Skin epidermis (tissue), 12 donors: ENCODE results near the gene IKZF1.

Experiments
- H3K27ac ChIP-seq, 21 experiments: fragments of 200-600 bp; sonication (generic) in 11 of 21; one replicate each; pipeline ENCODE4 v1.5.0; 2020; ENCODE audit warnings: mild to moderate bottlenecking in 3 of 21, inconsistent platforms in 2 of 21, moderate library complexity in 2 of 21
- H3K4me3 ChIP-seq, 7 experiments: fragments of 200-600 bp; sonication (generic) in 2 of 7; one replicate each; pipeline ENCODE4 v1.5.0; 2020; ENCODE audit warnings: inconsistent platforms in 2 of 7, mild to moderate bottlenecking in 2 of 7, moderate library complexity in 1 of 7

The IKZF1 gene

DNA sequence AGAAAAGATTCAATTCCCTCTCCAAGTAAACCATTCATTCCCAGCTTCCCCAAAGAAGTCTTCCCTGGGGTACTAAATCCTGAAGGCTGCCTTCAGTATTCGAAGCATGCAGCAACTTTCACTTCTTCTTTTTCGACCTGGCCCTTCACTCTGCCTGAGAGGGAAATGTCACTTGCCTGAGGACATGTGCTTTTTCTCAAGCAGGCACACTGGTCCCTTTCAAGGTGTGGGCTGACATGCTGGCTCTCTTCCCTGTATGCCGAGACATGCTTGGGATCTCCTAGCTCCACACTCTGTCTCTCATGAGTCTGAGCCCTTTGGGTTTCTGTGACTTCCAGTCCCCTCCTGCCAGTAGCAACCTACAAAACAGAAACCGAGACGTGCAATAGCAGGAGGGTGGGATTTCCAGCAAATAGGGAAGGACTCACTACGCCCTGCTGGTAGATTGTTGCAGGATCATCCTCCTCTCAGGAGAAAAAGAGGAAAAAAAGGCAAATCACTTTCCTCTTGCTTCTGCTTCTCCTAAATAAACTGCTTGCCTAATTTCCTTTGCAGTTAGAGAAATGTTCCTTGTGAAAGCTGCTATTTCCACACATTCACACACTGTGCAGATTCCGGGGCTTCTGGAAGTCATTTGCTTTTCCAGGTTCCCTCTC, 112.1 kb downstream of the IKZF1 start:
- H3K4me3 ChIP-seq, result no peak overlapping the region
- H3K27ac ChIP-seq, result peak overlapping the region in 2 of 21 experiments; percentile 53 to 58

DNA sequence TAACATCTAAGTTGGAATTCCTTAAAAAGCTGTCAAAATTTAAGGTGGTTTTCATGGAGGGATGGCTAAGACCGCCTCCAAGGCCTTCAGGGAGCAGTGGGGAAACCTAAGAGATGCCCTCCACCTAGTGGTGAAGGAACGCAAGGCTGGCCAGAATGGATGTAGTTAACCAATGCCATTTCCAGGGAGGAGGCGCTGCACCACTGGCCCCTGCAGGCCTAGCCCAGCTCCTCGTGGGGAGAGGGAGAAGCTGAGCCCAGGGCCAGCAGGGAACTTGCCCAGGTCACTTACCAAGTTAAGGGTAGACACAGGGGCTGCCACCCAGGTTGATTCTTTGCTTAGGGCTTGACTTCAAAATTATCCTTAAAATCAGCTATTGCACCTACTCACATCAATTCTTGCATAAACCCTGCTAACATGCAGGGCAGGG, 113.6 kb downstream of the IKZF1 start:
- Histone ChIP-seq H3K27ac (no peak overlapping the region), H3K4me3 (no peak overlapping the region)

DNA sequence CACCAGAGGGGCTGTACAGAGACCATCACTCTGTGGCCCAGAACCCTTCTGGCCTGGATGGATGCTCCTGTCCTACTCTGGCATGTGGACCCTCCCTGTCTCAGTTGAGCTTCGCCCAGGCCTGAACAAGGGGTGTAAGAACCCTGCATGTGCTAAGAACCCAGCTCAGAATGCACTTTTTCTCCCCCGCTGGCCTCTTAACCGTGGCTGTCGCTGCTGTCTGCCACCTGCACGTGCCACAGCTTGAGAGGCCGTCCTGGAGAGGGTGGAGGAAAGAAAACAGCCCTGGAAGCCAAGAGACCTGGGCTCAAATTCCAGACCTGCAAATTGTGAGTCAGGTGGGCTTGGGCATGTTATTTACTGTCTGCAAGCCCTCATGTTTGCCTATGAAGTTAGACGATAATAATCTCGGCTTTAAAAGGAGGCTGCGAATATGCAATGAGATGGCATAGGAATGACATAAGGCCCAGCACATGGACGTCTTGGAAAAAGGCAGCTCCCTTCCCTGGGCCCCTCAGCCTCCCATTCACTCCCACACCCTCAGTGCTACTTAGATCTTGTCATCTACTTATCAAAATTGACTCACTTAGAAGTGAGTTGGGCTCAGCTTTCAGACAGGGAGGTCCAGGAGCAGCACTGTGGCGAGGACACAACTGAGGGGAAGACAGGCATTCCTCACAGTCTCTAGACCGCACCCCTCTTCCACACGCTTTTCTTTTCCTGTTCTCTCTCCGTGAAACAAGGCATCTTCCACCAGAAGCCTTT, 114.2 kb downstream of the IKZF1 start:
- H3K4me3 ChIP-seq, result no peak overlapping the region
- no peak overlapping the region for H3K27ac ChIP-seq

DNA sequence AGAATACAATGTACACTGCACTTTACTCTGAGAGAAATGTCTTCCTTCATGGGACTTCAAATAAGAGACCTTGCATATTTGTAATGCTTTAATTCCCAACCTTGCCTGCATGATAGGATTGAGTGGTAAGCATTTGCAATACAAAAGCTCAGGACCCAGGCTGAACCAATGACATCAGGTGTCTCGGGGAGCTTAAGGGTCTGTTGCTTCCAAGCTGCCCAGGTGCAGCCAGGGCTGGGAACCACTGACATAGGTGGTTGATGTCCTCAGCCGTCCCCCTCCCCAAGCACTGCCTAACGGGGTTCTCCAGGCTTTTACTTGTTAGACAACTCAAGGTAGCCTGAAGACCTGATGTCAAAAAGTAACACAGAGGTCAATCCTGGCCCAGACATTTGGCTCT, 116.5 kb downstream of the IKZF1 start:
- Histone ChIP-seq H3K4me3 (no peak overlapping the region), H3K27ac (no peak overlapping the region)

DNA sequence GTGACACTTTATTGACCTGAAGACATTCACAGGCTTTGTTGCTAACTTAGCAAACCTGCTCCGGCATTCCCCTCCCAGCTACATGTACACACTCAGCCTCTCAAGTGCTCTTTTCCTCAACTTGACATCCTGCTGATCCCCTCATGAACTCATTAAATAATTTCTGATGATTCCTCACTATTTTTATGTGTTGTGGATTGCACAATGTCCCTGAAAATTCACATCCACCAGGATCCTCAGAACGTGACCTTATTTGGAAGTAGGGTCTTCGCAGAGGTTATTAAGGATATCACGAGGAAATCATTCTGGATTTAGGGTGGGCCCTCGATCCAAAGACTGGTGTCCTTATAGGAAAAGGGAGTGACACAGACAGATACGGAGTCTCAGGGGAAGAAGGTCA, 118.3 kb downstream of the IKZF1 start:
- H3K27ac ChIP-seq, result no peak overlapping the region
- H3K4me3 ChIP-seq, result no peak overlapping the region

DNA sequence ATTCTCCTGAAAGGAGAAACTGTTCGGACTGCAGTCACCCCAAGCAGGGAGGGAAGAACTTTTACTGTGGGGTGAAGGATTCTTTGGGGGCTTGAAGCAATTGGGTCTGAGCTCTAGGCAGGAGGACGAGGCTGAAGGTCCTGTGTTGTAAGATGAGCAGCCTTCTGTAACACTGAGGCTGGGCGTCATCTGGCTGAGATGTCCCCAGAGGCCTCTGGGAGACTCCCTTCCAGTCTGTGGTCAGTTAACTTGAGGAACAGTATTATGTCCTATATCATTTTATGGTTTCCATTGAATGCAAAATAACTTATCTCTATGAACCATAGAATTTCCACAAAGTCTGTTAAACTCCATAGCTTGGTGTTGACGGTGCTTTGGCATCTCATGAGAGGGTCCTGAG, 119.3 kb downstream of the IKZF1 start:
- Histone ChIP-seq H3K4me3 (no peak overlapping the region), H3K27ac (no peak overlapping the region)

DNA sequence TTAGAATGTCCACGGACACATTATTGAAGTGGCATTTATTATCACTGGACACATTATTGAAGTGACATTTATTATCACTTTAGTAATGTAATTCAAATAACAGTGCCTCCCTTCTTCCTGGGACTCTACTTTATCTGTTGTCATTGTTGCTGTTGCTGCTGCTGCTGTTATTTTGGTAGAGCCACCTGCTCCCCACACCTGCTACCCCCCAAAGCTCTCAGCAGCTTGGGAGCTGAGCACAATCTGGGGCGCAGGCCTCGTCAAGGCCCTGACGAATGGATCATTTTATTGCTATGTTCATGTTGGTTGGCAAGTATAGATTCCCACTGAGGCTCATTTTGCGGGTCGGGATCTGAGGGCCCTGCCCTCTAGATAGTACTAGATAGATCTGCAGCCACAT, 120.8 kb downstream of the IKZF1 start:
- Histone ChIP-seq H3K27ac (no peak overlapping the region), H3K4me3 (no peak overlapping the region)

DNA sequence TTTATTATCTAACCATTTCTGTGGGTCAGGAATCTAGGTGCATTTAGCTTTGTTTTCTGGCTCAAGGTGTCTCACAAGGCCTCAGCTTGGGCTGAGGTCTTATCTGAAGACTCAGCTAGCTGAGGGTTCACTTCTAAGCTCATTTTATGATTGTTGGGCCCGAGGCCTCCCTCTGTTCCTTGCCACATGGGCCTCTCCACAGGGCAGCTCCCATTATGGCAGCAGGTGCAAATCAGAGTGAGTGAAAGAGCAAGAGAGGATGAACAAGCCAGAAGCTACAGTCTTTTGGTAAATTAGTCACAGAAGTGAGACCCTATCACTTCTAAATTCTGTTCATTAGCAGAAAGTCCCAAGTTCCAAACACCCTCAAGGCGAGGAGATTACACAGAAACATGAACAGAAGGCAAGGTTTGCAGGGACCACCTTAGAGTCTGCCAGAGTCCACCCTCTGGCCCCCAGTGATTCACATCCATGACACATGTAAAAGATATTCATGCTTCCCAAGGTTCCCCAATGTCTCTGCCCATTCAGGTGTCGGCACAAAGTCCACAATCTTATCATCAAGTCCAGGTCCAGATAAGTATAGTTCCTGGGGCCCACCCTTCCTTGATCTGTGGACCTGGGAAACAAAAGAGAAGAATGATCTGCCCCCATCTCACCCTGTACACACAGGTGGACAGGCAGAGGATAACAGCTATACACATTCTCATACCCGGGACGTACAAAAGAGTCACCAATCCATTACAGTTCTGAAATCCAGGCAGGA, 121.9 kb downstream of the IKZF1 start:
- H3K4me3 ChIP-seq, result no peak overlapping the region

DNA sequence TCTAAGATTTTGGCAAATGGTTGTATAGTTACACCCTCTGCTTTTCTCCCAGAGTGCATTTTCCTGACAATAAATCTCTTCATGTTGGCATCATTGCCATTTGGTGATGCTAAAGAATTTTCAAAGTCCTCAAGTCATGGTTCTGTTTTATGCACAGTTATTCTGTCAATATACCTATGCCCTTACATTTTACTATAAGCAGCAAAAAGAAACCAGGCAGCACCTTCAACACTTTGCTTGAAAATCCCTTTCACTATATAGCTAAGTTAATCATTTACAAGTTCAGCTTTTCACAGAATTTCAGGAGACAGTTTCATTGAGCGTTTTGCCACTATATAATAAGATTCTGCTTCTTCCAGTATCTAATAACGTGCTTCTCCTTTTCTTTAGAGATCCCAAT, 123.0 kb downstream of the IKZF1 start:
- Histone ChIP-seq H3K27ac (no peak overlapping the region), H3K4me3 (no peak overlapping the region)

More for the DNA sequence above, 121.9 kb downstream of the IKZF1 start:
- H3K27ac ChIP-seq, result no peak overlapping the region

DNA sequence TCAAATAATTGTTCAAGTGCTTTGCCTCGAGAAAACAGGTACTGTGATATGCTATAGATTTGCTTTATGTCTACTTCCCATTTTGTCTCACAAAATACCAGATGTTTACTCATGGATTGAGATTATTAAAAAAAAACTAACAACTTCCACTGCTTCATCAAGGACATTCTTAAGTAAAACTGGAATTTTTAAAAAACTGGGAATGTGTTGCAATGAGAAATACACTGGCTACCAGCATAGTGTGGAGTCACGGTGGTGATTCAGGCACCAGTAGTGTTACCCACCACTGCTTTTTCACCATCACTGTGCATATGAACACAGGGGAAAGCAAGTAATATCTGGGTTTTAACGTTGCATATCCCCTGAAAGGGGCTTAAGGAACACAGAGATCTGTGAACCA, 124.4 kb downstream of the IKZF1 start:
- H3K4me3 ChIP-seq, result no peak overlapping the region
- H3K27ac ChIP-seq, result no peak overlapping the region

DNA sequence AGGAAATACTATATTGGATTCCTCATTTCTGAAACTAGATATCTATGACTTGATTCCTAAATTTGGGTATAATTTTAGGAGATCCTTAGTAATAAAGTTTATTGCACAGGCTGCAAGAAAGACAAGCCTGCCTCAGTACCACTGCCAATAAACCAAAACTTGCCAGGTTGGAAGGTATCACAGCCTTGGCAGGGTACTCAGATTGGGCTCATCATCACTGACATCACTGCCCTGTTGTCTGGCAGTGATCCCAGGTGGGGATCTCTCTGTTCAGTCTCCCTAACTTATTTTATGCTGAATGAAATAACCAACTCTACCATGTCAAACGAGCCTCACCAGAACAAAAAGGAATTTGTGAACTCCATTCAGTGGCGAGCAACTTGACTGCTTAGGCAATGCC, 126.8 kb downstream of the IKZF1 start:
- Histone ChIP-seq H3K27ac (no peak overlapping the region), H3K4me3 (no peak overlapping the region)

DNA sequence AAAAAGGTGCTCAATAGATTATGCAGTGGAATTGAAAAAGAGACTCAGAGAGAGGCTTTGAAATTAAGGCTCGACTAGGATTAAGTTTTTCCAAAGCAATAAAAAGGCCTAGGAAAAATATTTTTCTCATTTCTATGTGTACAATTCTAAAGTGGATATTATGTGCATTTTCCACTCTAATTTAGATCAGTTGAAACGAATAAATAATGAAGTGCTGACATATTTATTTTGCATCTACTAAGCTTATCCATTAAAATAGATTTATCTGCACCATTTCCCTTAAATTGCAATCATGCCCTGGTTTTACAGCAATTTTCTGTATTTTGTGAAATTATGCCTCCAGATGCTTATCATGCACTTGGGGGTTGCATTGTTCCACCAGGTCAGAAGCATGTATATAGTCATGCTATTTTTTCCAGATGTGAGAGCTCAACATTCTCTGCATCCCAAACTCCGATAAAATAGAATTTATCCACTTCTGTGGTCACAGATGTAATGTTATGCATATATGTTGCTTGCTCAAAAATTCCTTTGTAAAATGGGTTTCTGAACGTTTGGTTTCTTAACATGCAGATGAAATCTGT, 127.3 kb downstream of the IKZF1 start:
- Histone ChIP-seq H3K27ac (no peak overlapping the region), H3K4me3 (no peak overlapping the region)

DNA sequence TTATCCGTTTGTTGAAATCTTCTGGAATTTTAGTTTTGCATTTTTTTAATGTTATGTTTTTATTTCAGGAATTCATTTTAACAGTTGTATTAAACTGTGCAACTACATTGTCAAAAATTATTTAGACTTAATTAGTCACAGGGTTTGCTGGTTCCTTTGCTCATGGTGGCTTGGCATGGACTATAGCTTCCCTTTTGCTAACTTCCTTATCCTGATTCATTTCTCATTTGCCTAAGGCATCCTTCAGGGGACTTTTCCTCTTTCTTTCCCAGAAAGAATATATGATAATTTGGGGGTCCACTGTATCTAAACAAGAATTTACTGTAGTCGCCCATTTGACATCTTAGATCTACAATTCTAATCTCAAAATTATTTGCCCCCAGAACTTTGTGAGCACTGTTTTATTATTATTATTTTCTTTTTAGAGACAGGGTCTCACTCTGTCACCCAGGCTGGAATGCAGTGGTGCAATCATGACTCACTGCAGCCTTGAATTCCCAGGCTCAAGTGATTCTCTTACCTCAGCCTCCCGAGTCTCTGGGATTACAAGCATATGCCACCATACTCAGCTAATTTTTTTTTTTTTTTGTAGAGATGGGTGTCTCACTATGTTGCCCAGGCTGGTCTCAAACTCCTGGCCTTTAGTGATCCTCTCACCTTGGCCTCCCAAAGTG, 131.8 kb downstream of the IKZF1 start:
- H3K27ac ChIP-seq, result no peak overlapping the region
- H3K4me3 ChIP-seq, result no peak overlapping the region

DNA sequence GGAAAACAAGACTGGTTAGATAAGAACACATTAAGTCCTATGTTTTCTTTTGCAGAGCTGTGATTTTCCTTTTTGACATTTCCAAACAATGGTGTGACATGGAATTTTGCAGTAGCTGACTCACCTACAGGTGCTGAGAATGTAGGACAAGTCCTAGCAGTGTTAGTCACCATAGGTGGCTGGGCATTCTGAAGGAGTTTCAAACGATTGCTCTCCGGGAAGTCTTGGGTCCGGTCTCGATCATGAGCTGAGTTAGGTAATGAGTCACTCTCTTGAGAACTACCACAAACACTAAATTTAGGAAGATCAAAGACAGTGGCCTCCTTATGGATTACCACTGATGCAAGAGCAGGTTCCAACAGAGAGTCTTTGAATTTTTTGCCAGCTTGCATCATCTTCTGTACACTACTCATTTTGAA, 142.0 kb downstream of the IKZF1 start:
- H3K27ac ChIP-seq, result peak overlapping the region in 1 of 21 experiments; percentile 14

DNA sequence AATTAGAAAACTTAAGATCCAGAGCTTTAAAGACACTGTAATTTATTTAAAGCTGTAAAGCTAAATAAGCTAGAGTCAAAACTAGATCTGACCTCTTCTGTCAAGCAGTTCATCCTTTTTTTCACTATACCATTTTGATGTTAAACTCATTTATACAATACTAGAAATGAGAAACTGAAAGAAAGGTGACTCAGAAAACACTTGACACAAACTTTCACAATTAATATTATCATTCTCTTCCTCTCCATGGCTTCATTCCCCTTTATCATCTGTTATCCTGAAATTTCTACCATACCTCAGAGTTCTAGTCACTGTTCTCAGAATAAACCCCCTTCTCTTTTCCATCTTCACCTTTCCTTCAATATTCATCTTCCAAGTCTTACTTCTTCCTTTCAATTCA, 144.3 kb downstream of the IKZF1 start:
- Histone ChIP-seq H3K27ac (no peak overlapping the region), H3K4me3 (no peak overlapping the region)

More for the DNA sequence above, 142.0 kb downstream of the IKZF1 start:
- H3K4me3 ChIP-seq, result no peak overlapping the region

DNA sequence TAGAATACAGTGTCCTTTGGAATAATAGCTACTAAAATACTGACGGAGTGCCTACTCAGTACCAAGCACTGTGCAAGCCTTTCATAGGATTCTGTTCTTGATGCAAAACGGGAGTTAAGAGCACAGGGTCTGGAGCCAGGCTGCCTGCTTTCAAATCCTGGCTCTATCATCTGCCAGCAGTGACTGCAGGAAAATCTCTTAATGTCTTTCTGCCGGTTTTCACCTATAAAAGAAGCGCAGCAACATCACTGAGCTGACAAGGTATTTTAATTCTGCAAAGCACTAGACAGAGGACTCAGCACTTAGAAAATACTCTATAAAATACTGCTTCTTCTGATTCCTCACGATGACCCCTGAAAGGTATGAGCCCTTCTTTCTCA, 145.0 kb downstream of the IKZF1 start:
- Histone ChIP-seq H3K4me3 (peak overlapping the region; percentile 52 to 85 (median 72)), H3K27ac (peak overlapping the region in 18 of 21 experiments; percentile 3 to 90 (median 80))

DNA sequence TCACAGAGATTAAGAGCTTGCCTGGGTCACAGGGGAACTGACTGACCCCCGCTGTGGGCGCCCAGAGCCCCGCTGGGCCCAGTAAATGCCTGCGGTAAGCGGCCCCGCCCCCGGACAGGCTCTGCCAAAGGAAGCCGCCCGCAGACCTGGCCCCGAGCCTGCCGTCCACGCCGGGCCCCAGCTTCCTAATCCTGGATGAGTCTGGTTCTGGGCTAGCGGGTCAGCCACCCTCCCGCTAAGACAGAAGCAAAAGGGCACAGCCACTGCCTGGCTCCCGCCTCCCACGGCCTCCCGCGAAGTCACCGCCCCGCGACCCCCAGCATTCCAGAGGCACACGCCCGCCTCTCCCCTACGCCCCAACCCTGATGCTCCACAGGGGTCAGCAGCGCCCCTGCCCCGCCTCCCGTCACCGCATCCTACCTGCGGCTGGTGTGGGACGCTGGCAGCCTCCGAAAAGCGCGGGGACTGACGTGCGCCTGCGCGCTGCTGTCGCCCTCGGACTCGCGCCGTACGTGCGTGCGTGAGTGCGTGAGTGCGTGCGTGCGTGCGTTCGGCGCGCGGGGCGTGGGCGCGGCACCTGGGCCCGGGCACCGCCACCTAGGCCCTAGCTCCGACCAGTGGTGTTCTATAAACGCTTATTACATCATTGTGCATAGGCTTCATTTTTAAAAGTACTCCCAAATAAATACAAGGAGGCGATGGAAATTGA, 145.5 kb downstream of the IKZF1 start, which contains the start of gene FIGNL1:
FIGNL1 (minus strand) TSS at position 470 of the 709 bp plus-strand sequence. CDS start 3,063 bp downstream, outside the sequence.
- Histone ChIP-seq H3K4me3 (peak within 1 kb of the TSS; percentile 52 to 85 (median 72)), H3K27ac (peak within 1 kb of the TSS; percentile 3 to 90 (median 79))

DNA sequence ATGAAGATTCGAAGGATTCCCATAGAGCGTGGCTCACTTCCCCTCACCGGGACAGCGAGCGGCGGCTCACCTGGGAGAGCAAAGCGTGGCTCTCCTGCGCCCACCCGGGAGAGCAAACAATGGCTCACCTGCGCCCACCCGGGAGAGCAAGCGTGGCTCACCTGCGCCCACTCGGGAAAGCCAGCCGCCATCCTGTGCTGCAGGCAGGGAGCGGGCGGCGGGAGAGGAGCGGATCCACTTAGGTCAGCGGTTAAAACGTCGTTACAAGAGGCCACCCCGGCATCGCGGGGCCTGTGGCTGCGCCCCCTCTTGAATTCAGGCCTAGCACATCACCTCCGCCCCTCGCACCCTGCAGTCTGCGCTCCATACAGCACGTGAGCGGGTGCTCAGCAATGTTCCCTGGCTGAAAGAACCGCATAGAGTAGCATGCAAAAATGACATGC, 146.1 kb downstream of the IKZF1 start:
- H3K4me3 ChIP-seq, result peak overlapping the region; percentile 52 to 85 (median 72)
- peak overlapping the region; percentile 1 to 90 (median 79) for H3K27ac ChIP-seq
